Measurements from ENCODE around the gene KCTD2. TPM values are rescaled to one million over a fixed set of nuclear protein-coding genes. Genes with fewer than 3 reads are reported as not detected.
"Not testable (repeated sequence)": the region's sequence is repeated elsewhere in the genome, so short reads cannot be mapped to it uniquely, and the experiment has no call there.

KCTD2 gene
- total RNA-seq, 1 experiment from 2014 or later, result 34.9 TPM

DNA sequence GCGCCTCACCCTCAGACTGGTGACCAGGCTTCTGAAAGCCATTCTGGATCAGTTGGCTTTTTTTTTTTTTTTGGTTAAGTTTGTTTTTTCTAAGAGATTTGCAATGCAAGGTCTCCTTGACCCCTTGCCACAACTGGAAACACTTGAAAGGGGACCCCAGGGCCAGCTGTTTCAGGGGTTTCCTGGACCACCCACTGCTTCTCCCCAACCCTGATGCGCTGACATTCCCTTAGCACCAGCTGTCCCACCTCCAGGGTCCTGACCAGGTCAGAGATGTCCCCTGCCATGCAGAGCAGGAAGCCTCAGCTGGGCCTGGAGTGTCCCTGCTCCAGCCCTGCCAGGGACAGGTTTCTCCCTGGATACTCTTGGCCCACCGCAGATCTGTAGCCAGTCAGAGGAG is 42.7 kb upstream of the KCTD2 start:
- H3K27ac ChIP-seq (ENCODE audit: low read length), result no peak overlapping the region
- ChIA-PET POLR2A (no interaction called here), CTCF (no interaction called here)
- no peaks in the 10 kb centered on the region for H3K4me1 ChIP-seq (ENCODE audit: control insufficient read depth, insufficient read depth, low read length)
- ATAC-seq (no peak), DNase-seq (ENCODE audit: low read depth, low spot score) (no peak)
- no TSS peak for BruUV-seq (replicated peaks)
- intact Hi-C loops (cut with micrococcal nuclease; ENCODE audit: unreplicated experiment) (no loop called here), in situ Hi-C loops (cut with HindIII; ENCODE audit: low pct_unique_long_range_greater_than_20kb, low sequenced_read_pairs) (no loop called here)
- TF ChIP-seq, protein P1, sequence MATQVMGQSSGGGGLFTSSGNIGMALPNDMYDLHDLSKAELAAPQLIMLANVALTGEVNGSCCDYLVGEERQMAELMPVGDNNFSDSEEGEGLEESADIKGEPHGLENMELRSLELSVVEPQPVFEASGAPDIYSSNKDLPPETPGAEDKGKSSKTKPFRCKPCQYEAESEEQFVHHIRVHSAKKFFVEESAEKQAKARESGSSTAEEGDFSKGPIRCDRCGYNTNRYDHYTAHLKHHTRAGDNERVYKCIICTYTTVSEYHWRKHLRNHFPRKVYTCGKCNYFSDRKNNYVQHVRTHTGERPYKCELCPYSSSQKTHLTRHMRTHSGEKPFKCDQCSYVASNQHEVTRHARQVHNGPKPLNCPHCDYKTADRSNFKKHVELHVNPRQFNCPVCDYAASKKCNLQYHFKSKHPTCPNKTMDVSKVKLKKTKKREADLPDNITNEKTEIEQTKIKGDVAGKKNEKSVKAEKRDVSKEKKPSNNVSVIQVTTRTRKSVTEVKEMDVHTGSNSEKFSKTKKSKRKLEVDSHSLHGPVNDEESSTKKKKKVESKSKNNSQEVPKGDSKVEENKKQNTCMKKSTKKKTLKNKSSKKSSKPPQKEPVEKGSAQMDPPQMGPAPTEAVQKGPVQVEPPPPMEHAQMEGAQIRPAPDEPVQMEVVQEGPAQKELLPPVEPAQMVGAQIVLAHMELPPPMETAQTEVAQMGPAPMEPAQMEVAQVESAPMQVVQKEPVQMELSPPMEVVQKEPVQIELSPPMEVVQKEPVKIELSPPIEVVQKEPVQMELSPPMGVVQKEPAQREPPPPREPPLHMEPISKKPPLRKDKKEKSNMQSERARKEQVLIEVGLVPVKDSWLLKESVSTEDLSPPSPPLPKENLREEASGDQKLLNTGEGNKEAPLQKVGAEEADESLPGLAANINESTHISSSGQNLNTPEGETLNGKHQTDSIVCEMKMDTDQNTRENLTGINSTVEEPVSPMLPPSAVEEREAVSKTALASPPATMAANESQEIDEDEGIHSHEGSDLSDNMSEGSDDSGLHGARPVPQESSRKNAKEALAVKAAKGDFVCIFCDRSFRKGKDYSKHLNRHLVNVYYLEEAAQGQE (IDR thresholded peaks at IDR 0.05; ENCODE audit: insufficient read depth in 1 of 2, low read depth in 2 of 2, low read length in 1 of 2), result no peak
- TF ChIP-seq SIN3A (IDR thresholded peaks at IDR 0.05; ENCODE audit: borderline replicate concordance, insufficient read depth, low read depth, low read length) (no peak), POLR2AphosphoS5 (IDR thresholded peaks at IDR 0.05; ENCODE audit: low read depth, low read length) (no peak), TCF7L2 (IDR thresholded peaks at IDR 0.05; ENCODE audit: low read depth, low read length) (no peak)
- TF ChIP-seq, protein P2, sequence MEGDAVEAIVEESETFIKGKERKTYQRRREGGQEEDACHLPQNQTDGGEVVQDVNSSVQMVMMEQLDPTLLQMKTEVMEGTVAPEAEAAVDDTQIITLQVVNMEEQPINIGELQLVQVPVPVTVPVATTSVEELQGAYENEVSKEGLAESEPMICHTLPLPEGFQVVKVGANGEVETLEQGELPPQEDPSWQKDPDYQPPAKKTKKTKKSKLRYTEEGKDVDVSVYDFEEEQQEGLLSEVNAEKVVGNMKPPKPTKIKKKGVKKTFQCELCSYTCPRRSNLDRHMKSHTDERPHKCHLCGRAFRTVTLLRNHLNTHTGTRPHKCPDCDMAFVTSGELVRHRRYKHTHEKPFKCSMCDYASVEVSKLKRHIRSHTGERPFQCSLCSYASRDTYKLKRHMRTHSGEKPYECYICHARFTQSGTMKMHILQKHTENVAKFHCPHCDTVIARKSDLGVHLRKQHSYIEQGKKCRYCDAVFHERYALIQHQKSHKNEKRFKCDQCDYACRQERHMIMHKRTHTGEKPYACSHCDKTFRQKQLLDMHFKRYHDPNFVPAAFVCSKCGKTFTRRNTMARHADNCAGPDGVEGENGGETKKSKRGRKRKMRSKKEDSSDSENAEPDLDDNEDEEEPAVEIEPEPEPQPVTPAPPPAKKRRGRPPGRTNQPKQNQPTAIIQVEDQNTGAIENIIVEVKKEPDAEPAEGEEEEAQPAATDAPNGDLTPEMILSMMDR (IDR thresholded peaks at IDR 0.05), result no peak
- H3K36me3 ChIP-seq (ENCODE audit: control insufficient read depth, insufficient read depth, low read length), result no peaks in the 10 kb centered on the region
- H3K27me3 ChIP-seq (ENCODE audit: control insufficient read depth, insufficient read depth, low read length), result no peaks in the 10 kb centered on the region
- H3K4me3 ChIP-seq (ENCODE audit: low read depth in 2 of 2, low read length in 2 of 2), result no peak overlapping the region
- H3K9me3 ChIP-seq (ENCODE audit: control insufficient read depth, insufficient read depth, low read depth, low read length), result no peaks in the 10 kb centered on the region

DNA sequence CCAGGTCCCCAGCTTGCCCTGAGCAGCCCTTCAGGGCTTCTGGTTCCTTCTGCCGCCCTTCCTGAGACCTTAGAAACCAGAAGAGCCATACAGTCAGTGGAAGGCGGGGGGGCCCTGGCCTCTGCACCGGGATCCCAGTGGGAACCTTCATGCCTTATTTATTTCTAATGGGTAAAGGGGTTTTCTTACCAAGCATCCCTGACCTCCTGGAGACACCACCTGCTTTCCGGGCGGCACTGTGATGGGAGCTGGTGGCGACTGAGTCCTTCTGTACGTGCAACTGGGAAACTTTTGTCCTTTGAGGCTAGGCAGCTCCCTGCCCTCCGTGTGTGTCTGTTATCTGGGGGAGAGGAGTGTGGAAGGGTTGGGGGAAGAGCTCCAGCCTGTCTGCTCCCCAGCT is 41.7 kb upstream of the KCTD2 start:
- DNase-seq (ENCODE audit: low read depth, low spot score) (no peak), ATAC-seq (no peak)
- no peak overlapping the region for H3K27ac ChIP-seq (ENCODE audit: low read length)
- no peaks in the 10 kb centered on the region for H3K9me3 ChIP-seq (ENCODE audit: control insufficient read depth, insufficient read depth, low read depth, low read length)
- H3K36me3 ChIP-seq (ENCODE audit: control insufficient read depth, insufficient read depth, low read length), result no peaks in the 10 kb centered on the region
- CTCF ChIA-PET, result interaction anchor here (0.6 kb wide), 1 partner anchor 48 kb away, joined by 4 read pairs; no protein-coding TSS in a partner anchor
- no peaks in the 10 kb centered on the region for H3K27me3 ChIP-seq (ENCODE audit: control insufficient read depth, insufficient read depth, low read length)
- TF ChIP-seq, protein P1 (IDR thresholded peaks at IDR 0.05; ENCODE audit: insufficient read depth in 1 of 2, low read depth in 2 of 2, low read length in 1 of 2), result no peak
- no peak for TF ChIP-seq POLR2AphosphoS5 (IDR thresholded peaks at IDR 0.05; ENCODE audit: low read depth, low read length)
- no peaks in the 10 kb centered on the region for H3K4me1 ChIP-seq (ENCODE audit: control insufficient read depth, insufficient read depth, low read length)
- intact Hi-C loops (cut with micrococcal nuclease; ENCODE audit: unreplicated experiment), result loop anchor here (5.0 kb wide), 1 partner anchor 43 kb away; no protein-coding TSS in a partner anchor
- in situ Hi-C loops (cut with HindIII; ENCODE audit: low pct_unique_long_range_greater_than_20kb, low sequenced_read_pairs), result no loop called here
- no TSS peak for BruUV-seq (replicated peaks)
- H3K4me3 ChIP-seq (ENCODE audit: low read depth in 2 of 2, low read length in 2 of 2), result no peak overlapping the region
- POLR2A ChIA-PET, result no interaction called here

DNA sequence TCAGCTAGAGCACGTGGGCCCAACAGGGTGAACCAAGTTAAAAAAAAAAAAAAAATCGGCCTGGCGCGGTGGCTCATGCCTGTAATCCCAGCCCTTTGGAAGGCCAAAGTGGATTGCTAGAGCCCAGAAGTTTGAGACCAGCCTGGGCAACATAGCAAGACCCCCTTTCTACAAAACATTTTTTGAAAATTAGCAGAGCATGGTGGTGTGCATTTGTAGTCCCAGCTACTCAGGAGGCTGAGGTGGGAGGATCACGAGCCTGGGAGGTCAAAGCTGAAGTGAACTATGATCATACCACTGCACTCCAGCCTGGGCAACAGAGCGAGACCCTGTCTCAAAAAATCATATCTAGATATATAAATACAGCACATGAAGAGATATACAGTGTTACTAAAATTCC is 40.9 kb upstream of the KCTD2 start:
- in situ Hi-C loops (cut with HindIII; ENCODE audit: low pct_unique_long_range_greater_than_20kb, low sequenced_read_pairs); ATAC-seq; DNase-seq (ENCODE audit: low read depth, low spot score); H3K27ac ChIP-seq (ENCODE audit: low read length); BruUV-seq (replicated peaks); H3K36me3 ChIP-seq (ENCODE audit: control insufficient read depth, insufficient read depth, low read length); H3K9me3 ChIP-seq (ENCODE audit: control insufficient read depth, insufficient read depth, low read depth, low read length); H3K27me3 ChIP-seq (ENCODE audit: control insufficient read depth, insufficient read depth, low read length); H3K4me3 ChIP-seq (ENCODE audit: low read depth in 2 of 2, low read length in 2 of 2); H3K4me1 ChIP-seq (ENCODE audit: control insufficient read depth, insufficient read depth, low read length): not testable (repeated sequence)
- POLR2A ChIA-PET, result interaction anchor here (0.7 kb wide), 1 partner anchor 18 kb away, joined by 3 read pairs; no protein-coding TSS in a partner anchor
- CTCF ChIA-PET, result interaction anchor here (2.0 kb wide), 1 partner anchor 45 kb away, joined by 10 read pairs; no protein-coding TSS in a partner anchor
- intact Hi-C loops (cut with micrococcal nuclease; ENCODE audit: unreplicated experiment), result loop anchor here (5.0 kb wide), 1 partner anchor 44 kb away; no protein-coding TSS in a partner anchor

Measured in Panc1 (cell line).